SHP77 treated with DMSO at 0.1 percent for 48 hours (cell line): ENCODE data around the gene LILRB1.
A peak's percentile ranks its signal among the peaks of the same experiment; 100 is the strongest.
"Not testable (repeated sequence)": the region's sequence is repeated elsewhere in the genome, so short reads cannot be mapped to it uniquely, and the experiment has no call there.

Source experiments
- DNase-seq: peaks from one replicate; lab custom pipeline; 2025; lab: John Stamatoyannopoulos, UW

Gene LILRB1

DNA sequence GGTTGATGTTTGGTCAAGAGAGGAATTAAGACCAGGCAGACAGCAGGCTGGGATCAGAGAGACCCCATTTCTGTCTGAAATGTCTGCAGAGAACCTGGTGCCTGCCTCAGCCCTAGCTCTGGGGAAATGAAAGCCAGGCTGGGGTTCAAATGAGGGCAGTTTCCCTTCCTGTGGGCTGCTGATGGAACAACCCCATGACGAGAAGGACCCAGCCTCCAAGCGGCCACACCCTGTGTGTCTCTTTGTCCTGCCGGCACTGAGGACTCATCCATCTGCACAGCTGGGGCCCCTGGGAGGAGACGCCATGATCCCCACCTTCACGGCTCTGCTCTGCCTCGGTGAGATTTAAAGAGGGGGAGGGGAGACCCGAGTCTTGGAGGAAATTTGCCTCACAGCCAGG is 32.4 kb downstream of the LILRB1 start, which contains the start of gene LILRB4:
Gene LILRB4 (plus strand): TSS at position 256 of the 400 bp plus-strand sequence. CDS start 49 bp downstream, at position 305.
- no peak for DNase-seq

DNA sequence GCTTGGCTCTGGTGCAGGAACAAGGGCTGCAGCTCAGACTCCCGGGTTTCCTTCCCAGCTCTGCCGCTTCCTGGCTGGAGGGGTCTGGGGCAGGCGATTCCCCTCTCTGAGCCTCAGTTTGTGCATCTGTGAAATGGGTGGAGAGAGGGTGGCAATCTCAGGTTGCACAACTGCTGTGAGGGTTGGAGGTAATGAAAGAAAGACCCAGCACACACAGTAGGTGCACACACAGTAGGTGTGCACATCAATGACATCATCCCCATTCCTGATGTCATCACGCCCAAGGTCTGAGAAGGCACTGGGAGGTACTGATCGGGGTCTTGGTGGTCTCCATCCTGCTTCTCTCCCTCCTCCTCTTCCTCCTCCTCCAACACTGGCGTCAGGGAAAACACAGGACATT is 35.2 kb downstream of the LILRB1 start:
- DNase-seq: no peak

DNA sequence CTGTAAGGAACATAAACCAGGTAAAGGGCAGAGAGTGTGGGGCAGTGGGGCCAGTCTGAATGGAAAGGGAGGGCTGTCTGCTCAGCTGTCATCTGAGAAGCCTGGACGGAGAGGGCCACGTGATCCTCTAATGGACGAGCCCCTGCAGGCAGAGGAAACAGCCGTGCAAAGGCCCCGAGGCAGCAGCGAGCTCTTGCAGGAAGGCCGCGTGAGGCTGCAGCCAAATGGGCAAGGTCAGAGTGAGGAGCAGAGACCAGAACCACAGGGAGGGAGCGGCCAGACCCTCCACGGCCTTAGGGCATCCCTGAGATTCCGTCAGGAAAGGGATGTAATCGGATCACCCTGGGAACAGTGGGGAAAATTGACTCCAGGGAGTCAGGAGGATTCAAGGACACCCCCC is 36.9 kb downstream of the LILRB1 start:
- DNase-seq: no peak

DNA sequence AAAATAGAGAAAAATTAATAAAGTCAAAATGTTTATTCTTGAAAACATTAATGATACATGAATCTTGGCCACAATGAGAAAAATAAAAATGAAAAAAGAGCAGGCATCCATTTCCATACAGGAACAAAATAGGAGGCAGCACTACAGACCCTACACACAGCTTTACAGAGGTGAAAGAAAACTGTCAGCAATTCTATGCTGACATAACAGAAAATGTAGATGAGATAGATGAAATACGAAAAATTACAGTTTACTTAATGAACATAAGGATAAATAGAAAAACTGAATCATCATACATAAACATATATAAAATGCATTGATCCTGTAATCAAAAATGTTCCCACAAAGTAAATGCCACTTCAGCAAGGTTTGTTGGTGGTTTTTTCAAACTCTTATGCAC is 38.1 kb downstream of the LILRB1 start:
- DNase-seq: no peak

DNA sequence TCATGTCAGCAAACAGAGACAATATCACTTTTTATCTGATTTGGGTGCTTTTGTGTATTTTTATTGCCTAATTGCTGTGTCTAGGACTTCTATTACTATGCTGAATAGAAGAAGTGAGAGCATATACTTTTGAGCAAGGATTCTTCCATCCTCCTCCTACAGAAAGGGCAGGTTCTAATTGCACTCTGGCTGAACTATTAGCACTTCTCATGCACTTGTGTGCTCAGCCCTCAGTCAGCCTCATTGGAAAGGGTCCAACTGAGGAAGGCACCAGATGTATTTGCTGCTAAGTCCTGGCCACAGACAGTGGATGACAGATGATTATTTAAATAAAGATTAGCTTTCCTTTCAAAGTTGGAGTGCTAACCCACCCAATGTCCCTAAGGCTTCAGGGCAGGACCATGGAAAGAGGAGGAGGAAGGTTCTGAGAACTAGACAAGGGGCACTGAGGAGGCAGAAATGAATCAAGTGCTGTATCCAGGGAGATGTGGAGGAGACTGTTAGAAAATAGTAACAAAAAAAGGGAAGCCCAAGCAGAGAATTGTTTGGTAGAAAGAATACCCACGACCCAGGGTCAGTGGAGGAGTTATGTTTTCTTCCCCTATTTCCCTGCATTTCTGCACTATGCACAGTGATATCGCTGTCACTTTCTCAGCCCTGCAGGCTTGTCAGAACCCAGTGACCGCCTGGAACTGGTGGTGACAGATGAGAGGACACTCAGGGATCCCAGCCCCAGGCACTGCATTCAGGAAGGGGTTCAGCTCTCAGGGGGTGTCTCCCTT is 40.5 kb downstream of the LILRB1 start:
- DNase-seq: no peak

DNA sequence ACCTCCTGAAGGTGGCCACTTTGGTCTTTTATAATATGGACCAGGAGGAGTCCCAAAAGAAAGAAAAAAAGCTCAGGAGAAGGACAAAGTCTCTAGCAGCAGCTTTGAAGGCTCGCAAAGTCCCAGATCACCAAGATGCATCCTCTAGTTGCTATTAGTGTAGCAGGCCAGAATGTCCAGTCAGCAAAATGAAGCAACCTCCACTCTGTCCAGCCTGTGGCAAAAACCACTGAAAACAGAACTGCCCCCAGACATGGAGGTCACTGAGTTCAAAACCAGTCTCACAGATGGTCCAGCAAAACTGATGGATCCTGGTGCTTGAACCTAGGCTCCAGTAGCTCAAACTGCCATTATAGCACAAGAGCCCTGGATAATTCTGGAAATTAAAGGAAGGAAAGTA is 42.9 kb downstream of the LILRB1 start:
- no peak for DNase-seq

DNA sequence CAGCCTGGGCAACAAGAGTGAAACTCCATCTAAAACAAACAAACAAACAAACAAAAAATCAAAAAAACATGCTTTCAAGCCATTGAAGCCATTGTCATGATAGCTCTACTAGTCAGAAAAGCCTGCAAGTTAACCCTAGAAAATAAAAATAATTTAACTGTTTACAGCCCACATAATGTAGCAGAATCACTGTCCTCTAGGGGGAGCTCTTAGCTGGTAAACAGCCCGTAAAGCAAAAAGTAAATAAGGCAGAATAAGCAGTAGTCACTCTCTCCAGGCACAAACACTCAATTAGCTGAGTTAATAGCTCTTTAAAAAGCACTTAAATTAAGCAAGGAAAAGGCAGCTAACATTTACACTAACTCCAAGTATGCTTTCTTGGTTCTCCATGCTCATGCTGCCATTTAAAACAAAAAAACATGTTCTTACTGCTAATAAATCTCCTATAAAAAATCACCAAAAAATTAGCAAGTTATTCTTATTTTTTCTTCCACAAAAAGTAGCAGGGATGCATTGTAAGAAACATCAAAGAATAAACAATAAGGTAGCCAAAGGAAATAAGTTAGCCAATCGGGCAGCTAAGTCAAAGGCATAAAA is 43.8 kb downstream of the LILRB1 start:
- DNase-seq: peak; percentile 44

DNA sequence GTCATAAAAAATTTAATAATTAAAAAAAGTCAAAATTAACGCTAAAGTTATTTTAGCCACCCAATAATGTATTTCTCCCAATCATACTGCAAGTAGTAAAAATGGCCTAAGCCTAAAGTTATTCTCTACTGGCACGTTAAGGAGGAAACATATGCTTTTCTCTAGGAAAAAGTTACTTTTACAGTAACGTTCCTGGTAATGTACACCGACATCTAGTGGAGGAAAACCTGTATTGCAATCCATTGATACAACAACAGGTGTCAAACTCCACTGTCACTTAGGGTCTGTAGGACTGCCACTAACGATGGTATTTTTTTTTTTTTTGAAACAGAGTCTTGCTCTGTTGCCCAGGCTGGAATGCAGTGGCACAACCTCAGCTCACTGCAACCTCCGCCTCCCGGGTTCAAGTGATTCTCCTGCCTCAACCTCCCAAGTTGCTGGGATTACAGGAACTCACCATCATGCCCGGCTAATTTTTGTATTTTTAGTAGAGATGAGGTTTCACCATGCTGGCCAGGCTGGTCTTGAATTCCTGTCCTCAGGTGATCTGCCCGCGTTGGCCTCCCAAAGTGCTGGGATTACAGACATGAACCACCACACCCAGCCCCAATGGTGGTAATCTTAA is 46.0 kb downstream of the LILRB1 start:
- DNase-seq: peak; percentile 11

DNA sequence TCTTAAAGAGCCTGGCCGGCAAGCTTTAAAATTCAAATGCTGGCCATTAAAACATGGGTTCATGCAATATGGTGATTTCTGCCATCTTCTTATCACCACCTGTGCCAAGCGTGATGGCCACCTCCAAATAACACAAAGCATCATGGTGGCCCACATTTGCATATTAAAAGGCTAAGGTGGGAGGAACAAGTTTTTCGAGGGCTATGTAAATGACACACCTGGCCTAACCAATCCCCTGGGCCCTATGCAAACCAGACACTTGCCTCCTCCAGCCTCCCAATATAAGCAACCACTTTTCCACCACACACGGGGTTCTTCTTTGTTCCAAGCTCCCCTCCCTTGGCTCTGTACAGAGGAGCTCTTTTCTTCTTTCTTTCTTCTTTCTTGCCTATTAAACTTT is 46.9 kb downstream of the LILRB1 start:
- DNase-seq: no peak

DNA sequence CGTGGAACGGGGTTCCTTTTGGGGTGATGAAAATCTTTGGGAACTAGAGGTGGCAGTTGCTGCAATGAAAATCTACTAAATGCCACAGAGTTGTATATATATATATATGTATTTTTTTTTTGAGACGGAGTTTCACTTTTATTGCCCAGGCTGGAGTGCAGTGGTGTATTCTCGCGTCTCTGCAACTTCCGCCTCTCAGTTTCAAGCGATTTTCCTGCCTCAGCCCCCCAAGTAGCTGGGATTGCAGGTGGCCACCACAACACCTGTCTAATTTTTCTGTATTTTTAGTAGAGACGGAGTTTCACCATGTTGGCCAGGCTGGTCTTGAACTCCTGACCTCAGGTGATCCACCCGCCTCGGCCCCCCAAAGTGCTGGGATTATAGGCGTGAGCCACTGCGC is 51.3 kb downstream of the LILRB1 start:
- DNase-seq: not testable (repeated sequence)

DNA sequence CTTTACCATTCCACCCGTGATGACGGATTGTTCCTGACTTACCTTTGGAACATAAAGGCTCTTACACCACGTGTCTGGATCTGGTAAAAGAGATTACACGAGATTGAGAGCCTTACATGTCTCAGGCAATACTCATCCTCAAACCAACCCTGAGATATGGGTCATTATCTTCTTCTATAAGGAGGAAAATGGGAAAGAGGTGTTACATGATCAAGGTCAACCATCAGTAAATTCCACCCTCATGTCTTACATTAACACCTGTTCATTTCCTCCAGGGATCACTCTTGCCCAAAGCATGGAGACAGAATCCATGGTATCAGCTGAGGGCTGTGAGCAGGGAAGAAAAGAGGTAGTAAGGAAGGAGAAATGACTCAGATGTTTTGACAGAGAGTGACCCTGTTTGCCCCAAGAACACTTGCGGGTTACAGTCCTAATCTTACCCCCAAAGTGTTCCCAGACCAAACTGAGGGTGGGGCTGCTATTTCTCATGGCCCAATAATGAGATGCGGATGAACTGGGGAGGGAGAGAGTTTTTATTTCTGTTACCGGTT is 52.1 kb downstream of the LILRB1 start:
- no peak for DNase-seq

DNA sequence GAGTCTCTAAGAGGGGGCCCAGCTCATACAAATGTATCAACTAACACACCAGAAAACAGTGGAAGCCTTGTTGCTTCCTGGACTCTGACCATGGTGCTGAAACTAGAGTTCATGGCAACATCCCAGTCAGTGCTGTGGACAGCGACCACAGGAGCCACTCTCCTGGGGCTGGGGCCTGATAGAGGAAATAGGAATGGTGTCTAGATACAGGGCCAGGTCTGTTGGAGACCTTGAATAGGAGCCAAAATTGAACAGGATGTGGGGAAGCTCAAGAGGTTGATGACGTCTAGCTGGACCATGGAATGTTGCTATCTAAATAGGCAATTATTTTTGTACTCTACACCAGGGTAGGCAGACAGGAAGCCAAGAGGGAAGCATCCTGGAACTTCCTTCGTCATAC is 54.2 kb downstream of the LILRB1 start:
- peak; percentile 96 for DNase-seq
